ENCODE data around the gene PTBP1. TPM values are rescaled to one million over a fixed set of nuclear protein-coding genes. Genes with fewer than 3 reads are reported as not detected.

PTBP1 gene
- total and polyA plus RNA-seq, 2 donors (not counting 3 experiments of a cell fraction or from before 2014, with no cell fraction given), result 382 to 623 TPM

- Histone ChIP-seq H3K9me1 (replicated peaks; ENCODE audit: control insufficient read depth, extremely low read depth, insufficient read depth, low read length) (no peaks in the 10 kb centered on the region), H3K9me3 (replicated peaks; ENCODE audit: control insufficient read depth, insufficient read depth, low read length) (no peaks in the 10 kb centered on the region), H2AFZ (ENCODE audit: low read depth, low read length) (no peak overlapping the region), H3K27me3 (ENCODE audit: control insufficient read depth in 2 of 2, insufficient read depth in 2 of 2, low read length in 2 of 2) (no peaks in the 10 kb centered on the region), H3K36me3 (ENCODE audit: control insufficient read depth in 2 of 2, extremely low read depth in 1 of 2, insufficient read depth in 2 of 2, low read length in 2 of 2) (no peaks in the 10 kb centered on the region), H3K4me3 (replicated peaks in 1 of 3; ENCODE audit: insufficient read depth in 1 of 3, low read depth in 1 of 3, low read length in 3 of 3) (no peak overlapping the region), H3K27ac (ENCODE audit: insufficient read depth, low read depth, low read length) (no peak overlapping the region), H3K4me2 (ENCODE audit: insufficient read depth, low read length) (no peak overlapping the region), H3K79me2 (ENCODE audit: control insufficient read depth, insufficient read depth, low read length) (no peaks in the 10 kb centered on the region), H4K20me1 (replicated peaks; ENCODE audit: control insufficient read depth, extremely low read depth, insufficient read depth, low read length) (no peaks in the 10 kb centered on the region), H3K4me1 (ENCODE audit: control insufficient read depth, extremely low read depth, insufficient read depth, low read length) (no peaks in the 10 kb centered on the region), H3K9ac (replicated peaks; ENCODE audit: extremely low read depth, insufficient read depth, low read length) (no peak overlapping the region)
- POLR2A ChIA-PET, result no interaction called here
- intact Hi-C loops (cut with micrococcal nuclease), result no loop called here
- no peak for DNase-seq (ENCODE audit: low read depth, low spot score)
- CTCF ChIA-PET, result interaction anchor here (1.0 kb wide), 1 partner anchor 17 kb away, joined by 4 read pairs; no protein-coding TSS in a partner anchor
- no TSS peak for BruUV-seq (replicated peaks)
- dilution Hi-C loops (cut with MboI; ENCODE audit: extremely low pct_ligation_motif_present, low sequenced_read_pairs), result no loop called here
- TF ChIP-seq GATA2 (IDR thresholded peaks at IDR 0.05; ENCODE audit: insufficient read depth, insufficient read length, low read depth, low read length) (no peak), CTCF (IDR thresholded peaks at IDR 0.05; ENCODE audit: extremely low read depth in 1 of 2, insufficient read depth in 1 of 2, low read depth in 1 of 2, low read length in 2 of 2) (no peak), POLR2A (IDR thresholded peaks at IDR 0.05; ENCODE audit: low read depth, low read length) (no peak), MYC (IDR thresholded peaks at IDR 0.05; ENCODE audit: low read depth, low read length) (no peak), MAX (IDR thresholded peaks at IDR 0.05; ENCODE audit: insufficient read depth, insufficient read length) (no peak), EZH2 (IDR thresholded peaks at IDR 0.05; ENCODE audit: borderline replicate concordance, low read depth, low read length, severe bottlenecking) (no peak)
- peak; percentile 64 for FAIRE-seq
Observed at GRCh38 chr19:751501-752341, 45.5 kb upstream of the PTBP1 start.

Measured in endothelial cell of umbilical vein (primary cell).